Mesothelial cell of epicardium (in vitro differentiated cells): ENCODE results near the gene APBB1IP. TPM values are rescaled to one million over a fixed set of nuclear protein-coding genes. Genes with fewer than 3 reads are reported as not detected.
"Not testable (repeated sequence)": the region's sequence is repeated elsewhere in the genome, so short reads cannot be mapped to it uniquely, and the experiment has no call there.

Experiments used
- DNase-seq, 2 experiments: peaks; one replicate each; pipeline ENCODE4 v3.0.0; 2021; ENCODE audit warnings: low spot score in 2 of 2; ENCODE audit not compliant: unreplicated experiment in 2 of 2
- H3K27ac Mint-ChIP-seq: 2 replicates; pipeline ENCODE4 v1.8.0; 2021; ENCODE audit warnings: mixed read lengths
- H3K27me3 Mint-ChIP-seq: 2 replicates; pipeline ENCODE4 v1.8.0; 2021; ENCODE audit warnings: low read depth, mixed read lengths
- H3K36me3 Mint-ChIP-seq: 2 replicates; pipeline ENCODE4 v1.8.0; 2021; ENCODE audit warnings: mixed read lengths
- H3K4me1 Mint-ChIP-seq: 2 replicates; pipeline ENCODE4 v1.8.0; 2021; ENCODE audit warnings: mixed read lengths
- H3K4me3 Mint-ChIP-seq: 2 replicates; pipeline ENCODE4 v1.8.0; 2021; ENCODE audit warnings: mild to moderate bottlenecking, moderate library complexity, mixed read lengths
- H3K9me3 Mint-ChIP-seq: 2 replicates; pipeline ENCODE4 v1.8.0; 2021; ENCODE audit warnings: mixed read lengths
- CTCF ChIP-seq: fragments of 200-600 bp; sonication (generic); IDR thresholded peaks from one replicate; pipeline ENCODE4 v1.5.0; 2021; ENCODE audit warnings: antibody characterized with exemption; ENCODE audit not compliant: unreplicated experiment
- total RNA-seq: library from RNA; stranded (reverse); gene quantifications from 3 replicates; pipeline ENCODE4 v1.2.1, GENCODE V29; 2021

Gene APBB1IP
- total RNA-seq, 1 donor from 2014 or later: 0.22 TPM

- H3K27ac Mint-ChIP-seq: no peak overlapping the region
- H3K4me3 Mint-ChIP-seq: no peak overlapping the region
- TF ChIP-seq CTCF: no peak
- H3K9me3 Mint-ChIP-seq: no peaks in the 10 kb centered on the region
- peaks cover 10% of the 10 kb centered on the region for H3K4me1 Mint-ChIP-seq
- no peaks in the 10 kb centered on the region for H3K27me3 Mint-ChIP-seq
- H3K36me3 Mint-ChIP-seq: no peaks in the 10 kb centered on the region
- no peak for DNase-seq
Measured at GRCh38 chr10:26472492-26472778, 34.3 kb downstream of the APBB1IP start.

GRCh38 chr10:26474026-26474425, 35.9 kb downstream of the APBB1IP start:
- Mint-ChIP-seq H3K27ac (peak overlapping the region; percentile 56), H3K36me3 (no peaks in the 10 kb centered on the region), H3K4me1 (peaks cover 6% of the 10 kb centered on the region), H3K27me3 (no peaks in the 10 kb centered on the region), H3K4me3 (no peak overlapping the region), H3K9me3 (no peaks in the 10 kb centered on the region)
- no peak for DNase-seq
- TF ChIP-seq CTCF: no peak

GRCh38 chr10:26474845-26475244, 36.7 kb downstream of the APBB1IP start:
- not testable (repeated sequence) for DNase-seq, H3K4me1 Mint-ChIP-seq, H3K27ac Mint-ChIP-seq, H3K9me3 Mint-ChIP-seq, H3K27me3 Mint-ChIP-seq, H3K36me3 Mint-ChIP-seq, H3K4me3 Mint-ChIP-seq

GRCh38 chr10:26475386-26475785, 37.2 kb downstream of the APBB1IP start:
- no peaks in the 10 kb centered on the region for H3K36me3 Mint-ChIP-seq
- TF ChIP-seq CTCF: no peak
- H3K4me1 Mint-ChIP-seq: peaks cover 6% of the 10 kb centered on the region
- H3K27ac Mint-ChIP-seq: peak overlapping the region; percentile 14
- no peak for DNase-seq
- H3K4me3 Mint-ChIP-seq: no peak overlapping the region
- H3K9me3 Mint-ChIP-seq: no peaks in the 10 kb centered on the region
- no peaks in the 10 kb centered on the region for H3K27me3 Mint-ChIP-seq

GRCh38 chr10:26477501-26477900, 39.4 kb downstream of the APBB1IP start:
- DNase-seq: no peak
- H3K27ac Mint-ChIP-seq: no peak overlapping the region

GRCh38 chr10:26478061-26478460, 39.9 kb downstream of the APBB1IP start:
- Mint-ChIP-seq H3K9me3 (no peaks in the 10 kb centered on the region), H3K4me3 (no peak overlapping the region), H3K4me1 (no peaks in the 10 kb centered on the region), H3K27me3 (no peaks in the 10 kb centered on the region), H3K27ac (no peak overlapping the region), H3K36me3 (no peaks in the 10 kb centered on the region)
- no peak for TF ChIP-seq CTCF
- no peak for DNase-seq

More at GRCh38 chr10:26477501-26477900, 39.4 kb downstream of the APBB1IP start:
- Mint-ChIP-seq H3K9me3 (no peaks in the 10 kb centered on the region), H3K36me3 (no peaks in the 10 kb centered on the region), H3K4me1 (no peaks in the 10 kb centered on the region), H3K27me3 (no peaks in the 10 kb centered on the region), H3K4me3 (no peak overlapping the region)
- no peak for TF ChIP-seq CTCF
